Sigmoid colon (tissue), 4 donors: Measurements from ENCODE around the gene MCTP1.

ENCODE experiments used
- EP300 ChIP-seq, 4 donors: sonication (generic); formaldehyde crosslinking; IDR thresholded peaks; one replicate each; pipeline ENCODE4 v1.6.1; 2017; ENCODE audit warnings: antibody characterized with exemption in 4 of 4
- POLR2A ChIP-seq, 2 donors: fragments of 450-650 bp; IDR thresholded peaks; one replicate each; pipeline ENCODE4 v1.6.1; 2016; ENCODE audit warnings: antibody characterized with exemption in 2 of 2, mild to moderate bottlenecking in 2 of 2, moderate library complexity in 2 of 2
- POLR2AphosphoS5 ChIP-seq, 4 donors: sonication (generic); formaldehyde crosslinking; IDR thresholded peaks; one replicate each; pipeline ENCODE4 v1.6.1; 2017; ENCODE audit warnings: antibody characterized with exemption in 4 of 4
- TF ChIP-seq, protein P1 (sequence below), 4 experiments: fragments of 450-650 bp in 3 of 4; fragments of 200-600 bp in 1 of 4; IDR thresholded peaks; one replicate each; pipeline ENCODE4 v1.5.1; 2016 to 2019; ENCODE audit warnings: antibody characterized with exemption in 4 of 4, mild to moderate bottlenecking in 3 of 4, moderate library complexity in 2 of 4

DNA sequence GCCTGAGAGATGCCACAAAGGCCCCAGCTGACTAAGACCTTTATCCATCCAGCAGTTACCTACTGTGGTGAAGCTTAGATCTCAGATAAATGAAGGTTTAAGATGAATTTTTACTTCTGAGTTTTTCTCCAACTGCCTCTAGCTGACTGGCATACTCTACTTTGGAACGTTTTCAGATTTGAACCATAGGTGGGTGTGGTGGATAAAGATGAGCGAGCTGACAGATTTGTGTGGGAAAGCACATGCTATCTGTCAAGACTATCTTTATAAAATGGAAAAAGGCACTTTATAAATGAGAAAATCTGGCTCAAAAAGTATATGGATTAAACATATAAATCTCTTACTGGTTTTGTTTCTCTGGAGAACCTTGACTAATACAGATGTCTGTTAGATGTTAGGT lies 160.8 kb downstream of the MCTP1 start:
- no peak for TF ChIP-seq EP300 (IDR thresholded peaks at IDR 0.05)
- TF ChIP-seq, protein P1, sequence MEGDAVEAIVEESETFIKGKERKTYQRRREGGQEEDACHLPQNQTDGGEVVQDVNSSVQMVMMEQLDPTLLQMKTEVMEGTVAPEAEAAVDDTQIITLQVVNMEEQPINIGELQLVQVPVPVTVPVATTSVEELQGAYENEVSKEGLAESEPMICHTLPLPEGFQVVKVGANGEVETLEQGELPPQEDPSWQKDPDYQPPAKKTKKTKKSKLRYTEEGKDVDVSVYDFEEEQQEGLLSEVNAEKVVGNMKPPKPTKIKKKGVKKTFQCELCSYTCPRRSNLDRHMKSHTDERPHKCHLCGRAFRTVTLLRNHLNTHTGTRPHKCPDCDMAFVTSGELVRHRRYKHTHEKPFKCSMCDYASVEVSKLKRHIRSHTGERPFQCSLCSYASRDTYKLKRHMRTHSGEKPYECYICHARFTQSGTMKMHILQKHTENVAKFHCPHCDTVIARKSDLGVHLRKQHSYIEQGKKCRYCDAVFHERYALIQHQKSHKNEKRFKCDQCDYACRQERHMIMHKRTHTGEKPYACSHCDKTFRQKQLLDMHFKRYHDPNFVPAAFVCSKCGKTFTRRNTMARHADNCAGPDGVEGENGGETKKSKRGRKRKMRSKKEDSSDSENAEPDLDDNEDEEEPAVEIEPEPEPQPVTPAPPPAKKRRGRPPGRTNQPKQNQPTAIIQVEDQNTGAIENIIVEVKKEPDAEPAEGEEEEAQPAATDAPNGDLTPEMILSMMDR (IDR thresholded peaks at IDR 0.05): no peak
- TF ChIP-seq POLR2AphosphoS5 (IDR thresholded peaks at IDR 0.05): no peak
- no peak for TF ChIP-seq POLR2A (IDR thresholded peaks at IDR 0.05)
